ENCODE results near the gene RSRC2. TPM values are rescaled to one million over a fixed set of nuclear protein-coding genes. Genes with fewer than 3 reads are reported as not detected.

RSRC2 gene
- total and polyA plus RNA-seq, 9 of the 15 experiments (the other 6 are each of a cell fraction or from before 2014, with no cell fraction given): 52.6 to 123 (median 80.3) TPM

DNA sequence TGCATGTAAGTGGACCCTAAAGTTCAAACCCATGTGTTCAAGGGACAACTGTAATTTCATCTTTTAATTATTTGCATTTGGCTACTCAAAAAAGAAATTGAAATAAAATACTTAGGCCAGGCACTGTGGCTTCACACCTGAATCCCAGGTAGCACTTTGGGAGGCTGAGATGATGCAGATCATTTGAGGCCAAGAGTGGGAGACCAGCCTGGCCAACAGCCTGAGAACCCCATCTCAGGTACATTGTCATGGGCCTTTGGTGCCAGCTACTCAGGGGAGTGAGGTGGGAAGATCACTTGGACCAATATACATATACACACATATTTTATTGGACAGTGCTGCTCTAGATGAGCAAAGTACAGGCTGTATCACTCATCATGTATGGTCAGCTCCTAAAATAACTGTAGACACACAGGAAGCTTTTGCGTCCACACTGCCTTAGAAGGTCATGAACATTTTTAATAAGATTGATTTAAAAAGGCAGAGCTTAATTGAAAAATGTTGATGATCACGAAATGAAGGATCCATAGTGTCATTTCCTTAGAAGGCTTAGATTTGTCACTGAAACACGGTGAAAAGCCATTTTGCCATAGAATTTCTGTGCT lies 23.5 kb downstream of the RSRC2 start (continued):
- peak; percentile 43; the same call in 1 of the 2 replicates for TF ChIP-seq POLR2H (tag; IDR thresholded peaks at IDR 0.05; ENCODE audit: low read depth)
- TF ChIP-seq POLR2G (IDR thresholded peaks at IDR 0.05; ENCODE audit: low read depth, low read length): no peak
- TF ChIP-seq NFYB (IDR thresholded peaks at IDR 0.05; ENCODE audit: extremely low read depth, insufficient read length): no peak
- TF ChIP-seq PHB (CRISPR knock-in tag; IDR thresholded peaks at IDR 0.05): no peak
- TF ChIP-seq ZNF707 (CRISPR knock-in tag; conservative IDR thresholded peaks at IDR 0.05): no peak
- no peak for TF ChIP-seq MXI1 (IDR thresholded peaks at IDR 0.05; ENCODE audit: low read depth, low read length)
- TF ChIP-seq, protein P1, sequence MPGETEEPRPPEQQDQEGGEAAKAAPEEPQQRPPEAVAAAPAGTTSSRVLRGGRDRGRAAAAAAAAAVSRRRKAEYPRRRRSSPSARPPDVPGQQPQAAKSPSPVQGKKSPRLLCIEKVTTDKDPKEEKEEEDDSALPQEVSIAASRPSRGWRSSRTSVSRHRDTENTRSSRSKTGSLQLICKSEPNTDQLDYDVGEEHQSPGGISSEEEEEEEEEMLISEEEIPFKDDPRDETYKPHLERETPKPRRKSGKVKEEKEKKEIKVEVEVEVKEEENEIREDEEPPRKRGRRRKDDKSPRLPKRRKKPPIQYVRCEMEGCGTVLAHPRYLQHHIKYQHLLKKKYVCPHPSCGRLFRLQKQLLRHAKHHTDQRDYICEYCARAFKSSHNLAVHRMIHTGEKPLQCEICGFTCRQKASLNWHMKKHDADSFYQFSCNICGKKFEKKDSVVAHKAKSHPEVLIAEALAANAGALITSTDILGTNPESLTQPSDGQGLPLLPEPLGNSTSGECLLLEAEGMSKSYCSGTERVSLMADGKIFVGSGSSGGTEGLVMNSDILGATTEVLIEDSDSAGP (CRISPR knock-in tag; IDR thresholded peaks at IDR 0.05): no peak
- TF ChIP-seq MYC (IDR thresholded peaks at IDR 0.05; ENCODE audit: low read depth, low read length): no peak
- TF ChIP-seq MYC (CRISPR knock-in tag; IDR thresholded peaks at IDR 0.05; ENCODE audit: borderline replicate concordance, low read depth): no peak
- no peak for TF ChIP-seq GATAD2A (IDR thresholded peaks at IDR 0.05)
- TF ChIP-seq NEUROD1 (IDR thresholded peaks at IDR 0.05; ENCODE audit: borderline replicate concordance, low read depth, low read length, partially characterized antibody): no peak

All from K562 (cell line).